Activated CD8-positive, alpha-beta T cell treated with anti-CD3 and anti-CD28 coated beads for 36 hours (primary cell): ENCODE results near the gene VDAC2. TPM values are rescaled to one million over a fixed set of nuclear protein-coding genes. Genes with fewer than 3 reads are reported as not detected.

Experiments used
- ATAC-seq: fragments of 200-7000 bp; cut with Tn5 transposase; one replicate; pipeline ENCODE4 v1.10.0; 2021; ENCODE audit warnings: mild to moderate bottlenecking, moderate library complexity
- CTCF ChIA-PET: fragments of 350-600 bp; sonication (Branson Sonifier 250); formaldehyde crosslinking; loops from one replicate; lab custom pipeline; 2021; ENCODE audit warnings: antibody characterized with exemption; lab: Charles Lee
- POLR2A ChIA-PET: fragments of 350-600 bp; sonication (Branson Sonifier 250); formaldehyde crosslinking; loops from one replicate; lab custom pipeline; 2021; ENCODE audit warnings: antibody characterized with exemption; lab: Charles Lee
- DNase-seq: peaks from one replicate; pipeline ENCODE4 v3.0.0-alpha.2; 2020
- H3K27ac Mint-ChIP-seq: one replicate; pipeline ENCODE4 v1.8.0; 2021; ENCODE audit warnings: mild to moderate bottlenecking, mixed read lengths
- H3K27me3 Mint-ChIP-seq: one replicate; pipeline ENCODE4 v1.8.0; 2021; ENCODE audit warnings: mixed read lengths
- H3K36me3 Mint-ChIP-seq: one replicate; pipeline ENCODE4 v1.8.0; 2021; ENCODE audit warnings: low read depth, mixed read lengths
- H3K4me1 Mint-ChIP-seq: one replicate; pipeline ENCODE4 v1.8.0; 2021; ENCODE audit warnings: low read depth, mixed read lengths
- H3K4me3 Mint-ChIP-seq: one replicate; pipeline ENCODE4 v1.8.0; 2021; ENCODE audit warnings: mild to moderate bottlenecking, moderate library complexity, mixed read lengths
- H3K9me3 Mint-ChIP-seq: one replicate; pipeline ENCODE4 v1.8.0; 2021; ENCODE audit warnings: mixed read lengths
- intact Hi-C: fragments of 100-400 bp; cut with micrococcal nuclease; formaldehyde crosslinking; loops from one replicate; pipeline ENCODE4 v1.10.0; 2022
- total RNA-seq, 2 experiments: library from RNA; stranded (reverse); gene quantifications; one replicate each; pipeline ENCODE4 v1.2.3, GENCODE V29; 2021
- TF ChIP-seq, protein P1 (sequence below): fragments of 200-600 bp; IDR thresholded peaks from one replicate; pipeline ENCODE4 v1.8.0; 2022; ENCODE audit warnings: antibody characterized with exemption, mild to moderate bottlenecking

The VDAC2 gene
- total RNA-seq, 2 experiments from 2014 or later: 253 to 263 TPM

DNA sequence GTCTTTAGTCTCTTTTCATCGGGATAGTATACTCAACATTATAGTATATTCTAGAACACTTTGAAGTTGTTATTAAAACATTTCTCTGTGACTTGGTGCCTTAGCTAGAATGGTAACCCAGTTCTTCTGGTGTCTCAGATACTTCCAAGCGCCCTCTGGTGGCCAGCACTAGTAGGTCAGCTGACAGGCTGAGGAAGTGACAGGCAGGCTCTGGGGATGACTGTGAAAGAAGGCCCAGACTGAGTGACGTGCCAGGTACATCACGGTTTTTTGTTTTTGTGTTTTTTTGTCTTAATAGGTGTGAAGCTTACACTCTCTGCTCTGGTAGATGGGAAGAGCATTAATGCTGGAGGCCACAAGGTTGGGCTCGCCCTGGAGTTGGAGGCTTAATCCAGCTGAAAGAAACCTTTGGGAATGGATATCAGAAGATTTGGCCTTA is 20.0 kb downstream of the VDAC2 start:
- ChIA-PET POLR2A (interaction anchor here (1.2 to 11.3 kb wide), 3 partner anchors 12 to 43 kb away, joined by 6 to 106 read pairs (median 12); partner anchors contain the start of gene VDAC2), CTCF (interaction anchor here (0.6 to 9.1 kb wide), 15 partner anchors 9 to 119 kb away, joined by 3 to 118 read pairs (median 4); partner anchors contain the start of genes SAMD8 and VDAC2)
- H3K27me3 Mint-ChIP-seq: no peaks in the 10 kb centered on the region
- intact Hi-C loops: loop anchor here (1.0 to 5.0 kb wide), 2 partner anchors 42 to 118 kb away; partner anchors contain the start of gene SAMD8
- TF ChIP-seq, protein P1, sequence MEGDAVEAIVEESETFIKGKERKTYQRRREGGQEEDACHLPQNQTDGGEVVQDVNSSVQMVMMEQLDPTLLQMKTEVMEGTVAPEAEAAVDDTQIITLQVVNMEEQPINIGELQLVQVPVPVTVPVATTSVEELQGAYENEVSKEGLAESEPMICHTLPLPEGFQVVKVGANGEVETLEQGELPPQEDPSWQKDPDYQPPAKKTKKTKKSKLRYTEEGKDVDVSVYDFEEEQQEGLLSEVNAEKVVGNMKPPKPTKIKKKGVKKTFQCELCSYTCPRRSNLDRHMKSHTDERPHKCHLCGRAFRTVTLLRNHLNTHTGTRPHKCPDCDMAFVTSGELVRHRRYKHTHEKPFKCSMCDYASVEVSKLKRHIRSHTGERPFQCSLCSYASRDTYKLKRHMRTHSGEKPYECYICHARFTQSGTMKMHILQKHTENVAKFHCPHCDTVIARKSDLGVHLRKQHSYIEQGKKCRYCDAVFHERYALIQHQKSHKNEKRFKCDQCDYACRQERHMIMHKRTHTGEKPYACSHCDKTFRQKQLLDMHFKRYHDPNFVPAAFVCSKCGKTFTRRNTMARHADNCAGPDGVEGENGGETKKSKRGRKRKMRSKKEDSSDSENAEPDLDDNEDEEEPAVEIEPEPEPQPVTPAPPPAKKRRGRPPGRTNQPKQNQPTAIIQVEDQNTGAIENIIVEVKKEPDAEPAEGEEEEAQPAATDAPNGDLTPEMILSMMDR: peak; percentile 73
- peak; percentile 47 for ATAC-seq
- no peak overlapping the region for H3K4me3 Mint-ChIP-seq
- H3K36me3 Mint-ChIP-seq: peaks cover 44% of the 10 kb centered on the region
- H3K27ac Mint-ChIP-seq: peak overlapping the region; percentile 93
- no peaks in the 10 kb centered on the region for H3K9me3 Mint-ChIP-seq
- peaks cover 43% of the 10 kb centered on the region for H3K4me1 Mint-ChIP-seq
- DNase-seq: peak; percentile 99

DNA sequence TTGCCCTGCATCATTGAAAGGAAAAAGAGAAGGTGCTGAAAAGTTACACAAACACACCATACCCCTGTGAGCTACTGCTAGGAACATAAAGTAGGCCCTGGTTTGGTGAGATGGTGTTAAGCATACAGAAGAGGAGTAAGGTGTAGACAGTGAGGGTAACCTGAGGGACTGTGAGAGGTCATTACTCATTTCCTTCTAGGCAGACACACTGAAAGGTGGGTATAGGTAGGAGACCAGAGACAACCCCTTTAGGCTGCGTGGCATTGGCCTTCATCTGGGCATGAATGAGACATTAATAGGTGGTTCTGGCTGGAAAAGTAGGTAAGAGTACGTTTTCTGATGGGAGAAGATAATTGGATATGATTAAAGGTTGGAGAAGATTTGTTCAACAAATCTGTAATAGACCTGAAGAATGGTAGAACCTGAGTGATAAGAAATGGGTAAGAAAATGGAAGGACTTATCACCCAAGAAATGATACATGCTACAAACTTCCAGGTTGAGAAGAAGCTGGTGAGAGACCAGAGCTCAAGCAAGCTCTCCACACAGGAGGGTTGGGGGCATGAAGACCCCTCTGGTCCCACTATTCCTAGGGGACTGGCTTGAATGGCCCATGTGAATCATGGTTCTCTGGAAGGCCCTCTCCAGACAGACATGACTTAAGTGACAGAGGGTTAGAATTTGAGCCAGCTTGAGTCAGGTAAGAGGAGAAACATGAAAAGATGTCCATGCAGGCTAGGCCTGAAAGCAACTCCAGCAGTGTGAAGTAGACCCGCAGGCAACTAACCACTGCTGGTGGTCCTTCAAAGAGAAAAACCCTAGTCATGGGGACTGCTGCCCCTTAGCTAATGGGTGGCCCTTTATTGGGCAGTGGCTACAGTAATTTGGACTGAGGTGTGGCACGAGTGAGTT is 21.3 kb downstream of the VDAC2 start:
- H3K4me1 Mint-ChIP-seq: peaks cover 40% of the 10 kb centered on the region
- no peaks in the 10 kb centered on the region for H3K9me3 Mint-ChIP-seq
- ATAC-seq: no peak
- intact Hi-C loops: loop anchor here (5.0 kb wide), 1 partner anchor 120 kb away; the partner anchor contains the start of gene SAMD8
- TF ChIP-seq, protein P1: no peak
- DNase-seq: no peak
- H3K36me3 Mint-ChIP-seq: peaks cover 40% of the 10 kb centered on the region
- ChIA-PET POLR2A (interaction anchor here (0.5 to 11.3 kb wide), 7 partner anchors 8 to 123 kb away, joined by 3 to 106 read pairs (median 4); partner anchors contain the start of gene VDAC2), CTCF (interaction anchor here (0.6 to 9.1 kb wide), 5 partner anchors 11 to 120 kb away, joined by 4 to 118 read pairs (median 10); partner anchors contain the start of genes SAMD8 and VDAC2)
- no peaks in the 10 kb centered on the region for H3K27me3 Mint-ChIP-seq
- H3K27ac Mint-ChIP-seq: peak overlapping the region; percentile 93
- no peak overlapping the region for H3K4me3 Mint-ChIP-seq

DNA sequence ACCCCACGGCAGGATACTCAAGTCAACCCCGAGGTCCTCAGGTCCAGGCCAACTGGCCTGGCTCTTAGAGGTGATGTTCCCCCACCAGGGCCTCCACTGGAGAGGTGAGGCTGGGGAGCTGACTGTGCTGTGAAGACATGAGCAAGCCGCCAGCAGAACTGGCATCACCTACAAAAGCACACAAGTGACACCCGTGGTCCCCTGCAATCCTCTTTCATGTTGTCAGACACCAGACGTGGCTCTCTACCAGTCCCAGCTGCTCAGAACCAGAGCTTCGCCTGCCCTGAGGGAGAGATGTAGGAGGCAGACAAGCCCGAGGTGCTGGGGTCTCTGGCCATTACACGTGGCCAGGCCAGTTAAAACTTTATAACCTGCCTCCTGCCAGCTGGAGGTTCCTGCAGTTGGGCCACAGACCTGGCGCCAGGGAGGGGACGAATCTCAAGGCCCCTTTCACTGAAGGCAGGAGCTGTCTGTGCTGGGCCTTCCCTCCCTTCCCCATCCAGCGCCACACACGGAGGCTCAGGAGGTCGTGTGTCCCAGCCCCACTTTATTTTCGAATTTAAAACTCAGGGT is 22.9 kb downstream of the VDAC2 start:
- POLR2A ChIA-PET: interaction anchor here (0.7 to 11.3 kb wide), 5 partner anchors 18 to 122 kb away, joined by 3 to 106 read pairs (median 4); partner anchors contain the start of genes SAMD8 and VDAC2
- CTCF ChIA-PET: interaction anchor here (1.0 to 9.1 kb wide), 5 partner anchors 15 to 54 kb away, joined by 3 to 118 read pairs (median 4); partner anchors contain the start of gene VDAC2
- H3K27ac Mint-ChIP-seq: peak overlapping the region; percentile 70
- peak overlapping the region; percentile 81 for H3K4me3 Mint-ChIP-seq
- H3K27me3 Mint-ChIP-seq: no peaks in the 10 kb centered on the region
- H3K36me3 Mint-ChIP-seq: peaks cover 36% of the 10 kb centered on the region
- peaks cover 35% of the 10 kb centered on the region for H3K4me1 Mint-ChIP-seq
- H3K9me3 Mint-ChIP-seq: no peaks in the 10 kb centered on the region
- ATAC-seq (no peak), DNase-seq (no peak)
- intact Hi-C loops: loop anchor here (5.0 kb wide), 1 partner anchor 121 kb away; the partner anchor contains the start of gene SAMD8
- TF ChIP-seq, protein P1: no peak

DNA sequence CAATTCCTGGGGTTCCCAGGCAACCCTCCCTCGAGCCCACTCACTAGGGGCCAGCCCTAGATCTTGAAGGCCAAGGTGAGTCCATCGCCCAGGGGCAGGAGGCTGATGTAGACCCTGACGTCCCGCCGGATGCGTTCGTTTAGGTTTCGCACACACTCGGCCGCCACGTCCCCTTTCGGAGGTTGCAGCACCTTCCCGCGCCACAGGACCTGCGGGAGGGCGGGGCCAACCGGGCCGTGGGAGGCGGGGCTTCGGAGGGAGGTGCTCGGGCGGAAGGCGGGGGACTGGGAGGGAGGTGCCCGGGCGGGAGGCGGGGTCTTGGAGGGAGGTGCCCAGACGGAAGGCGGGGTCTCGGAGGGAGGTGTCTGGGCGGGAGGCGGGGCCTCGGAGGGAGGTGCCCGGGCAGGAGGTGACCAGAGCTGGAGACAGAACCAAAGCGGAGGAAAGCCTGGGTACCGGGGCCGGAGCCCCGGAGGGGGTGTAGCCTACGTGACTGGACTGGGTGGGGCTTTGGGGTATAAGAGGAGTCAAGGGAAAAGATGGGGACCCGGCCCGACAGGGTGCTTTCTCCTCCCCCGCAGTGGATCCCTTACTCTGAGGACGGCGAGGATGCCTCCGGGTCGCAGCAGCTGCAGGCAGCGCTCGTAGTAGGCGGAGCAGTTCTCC is 23.6 kb downstream of the VDAC2 start:
- H3K27ac Mint-ChIP-seq: peak overlapping the region; percentile 70
- intact Hi-C loops: loop anchor here (5.0 kb wide), 1 partner anchor 122 kb away; the partner anchor contains the start of gene SAMD8
- TF ChIP-seq, protein P1: no peak
- peak; percentile 98 for DNase-seq
- ChIA-PET CTCF (interaction anchor here (0.7 to 9.1 kb wide), 9 partner anchors 16 to 167 kb away, joined by 3 to 118 read pairs (median 4); partner anchors contain the start of genes SAMD8 and VDAC2), POLR2A (interaction anchor here (0.9 to 11.3 kb wide), 7 partner anchors 12 to 287 kb away, joined by 3 to 106 read pairs (median 4); partner anchors contain the start of genes SAMD8 and VDAC2)
- H3K27me3 Mint-ChIP-seq: no peaks in the 10 kb centered on the region
- no peaks in the 10 kb centered on the region for H3K9me3 Mint-ChIP-seq
- H3K4me3 Mint-ChIP-seq: peak overlapping the region; percentile 81
- peaks cover 33% of the 10 kb centered on the region for H3K36me3 Mint-ChIP-seq
- H3K4me1 Mint-ChIP-seq: peaks cover 29% of the 10 kb centered on the region
- ATAC-seq: peak; percentile 81
